ENCODE data around the gene SORL1. TPM values are rescaled to one million over a fixed set of nuclear protein-coding genes. Genes with fewer than 3 reads are reported as not detected.
A peak's percentile ranks its signal among the peaks of the same experiment; 100 is the strongest.

SORL1 gene
- total RNA-seq, 6 experiments from 2014 or later = 0.19 to 0.48 (median 0.36) TPM

GRCh38 chr11:121648306-121648705, 196.2 kb downstream of the SORL1 start:
- Mint-ChIP-seq H3K9me3 (no peaks in the 10 kb centered on the region), H3K27me3 (ENCODE audit: insufficient read depth) (peaks cover 2% of the 10 kb centered on the region; the same call in 1 of the 2 replicates), H3K4me1 (ENCODE audit: low read depth) (peaks cover 50% of the 10 kb centered on the region), H3K27ac (no peak overlapping the region), H3K36me3 (ENCODE audit: low read depth) (no peaks in the 10 kb centered on the region), H3K4me3 (no peak overlapping the region)
- no peak for DNase-seq
- peak; percentile 26; the same call in 1 of the 2 replicates for TF ChIP-seq CTCF (IDR thresholded peaks at IDR 0.05)

GRCh38 chr11:121649798-121650197, 197.7 kb downstream of the SORL1 start:
- DNase-seq = no peak

GRCh38 chr11:121650351-121651256, 198.5 kb downstream of the SORL1 start:
- no peak for TF ChIP-seq CTCF (IDR thresholded peaks at IDR 0.05)
- H3K36me3 Mint-ChIP-seq (ENCODE audit: low read depth) = no peaks in the 10 kb centered on the region
- peaks cover 50% of the 10 kb centered on the region for H3K4me1 Mint-ChIP-seq (ENCODE audit: low read depth)
- H3K27me3 Mint-ChIP-seq (ENCODE audit: insufficient read depth) = peaks cover 2% of the 10 kb centered on the region
- H3K4me3 Mint-ChIP-seq = no peak overlapping the region
- no peak for DNase-seq
- no peak overlapping the region for H3K27ac Mint-ChIP-seq
- no peaks in the 10 kb centered on the region for H3K9me3 Mint-ChIP-seq

More at GRCh38 chr11:121649798-121650197, 197.7 kb downstream of the SORL1 start:
- no peak overlapping the region for H3K27ac Mint-ChIP-seq
- H3K4me3 Mint-ChIP-seq = no peak overlapping the region
- peaks cover 50% of the 10 kb centered on the region for H3K4me1 Mint-ChIP-seq (ENCODE audit: low read depth)
- H3K9me3 Mint-ChIP-seq = no peaks in the 10 kb centered on the region
- no peaks in the 10 kb centered on the region; the same call in 1 of the 2 replicates for H3K27me3 Mint-ChIP-seq (ENCODE audit: insufficient read depth)
- TF ChIP-seq CTCF (IDR thresholded peaks at IDR 0.05) = no peak
- no peaks in the 10 kb centered on the region for H3K36me3 Mint-ChIP-seq (ENCODE audit: low read depth)

GRCh38 chr11:121651257-121651605, 199.1 kb downstream of the SORL1 start:
- no peak for DNase-seq
- peaks cover 2% of the 10 kb centered on the region for H3K27me3 Mint-ChIP-seq (ENCODE audit: insufficient read depth)
- H3K4me3 Mint-ChIP-seq = no peak overlapping the region
- H3K9me3 Mint-ChIP-seq = no peaks in the 10 kb centered on the region
- TF ChIP-seq CTCF (IDR thresholded peaks at IDR 0.05) = no peak
- no peak overlapping the region for H3K27ac Mint-ChIP-seq
- H3K36me3 Mint-ChIP-seq (ENCODE audit: low read depth) = no peaks in the 10 kb centered on the region
- peaks cover 51% of the 10 kb centered on the region for H3K4me1 Mint-ChIP-seq (ENCODE audit: low read depth)

- Mint-ChIP-seq H3K4me1 (ENCODE audit: low read depth) (peaks cover 67% of the 10 kb centered on the region), H3K4me3 (no peak overlapping the region), H3K27ac (no peak overlapping the region), H3K36me3 (ENCODE audit: low read depth) (no peaks in the 10 kb centered on the region), H3K9me3 (no peaks in the 10 kb centered on the region), H3K27me3 (ENCODE audit: insufficient read depth) (peaks cover 3% of the 10 kb centered on the region)
- no peak for DNase-seq
- peak; percentile 73 for TF ChIP-seq CTCF (IDR thresholded peaks at IDR 0.05)
Observed at GRCh38 chr11:121652971-121653370, 200.9 kb downstream of the SORL1 start.

Measured in HFFc6 (cell line).